ENCODE measurements around the gene SULT2B1.

- TF ChIP-seq SMC3 (IDR thresholded peaks at IDR 0.05) = no peak
- no peak for TF ChIP-seq EP300 (IDR thresholded peaks at IDR 0.05)
- no peak for TF ChIP-seq CHD4 (IDR thresholded peaks at IDR 0.05; ENCODE audit: borderline replicate concordance)
- TF ChIP-seq CTCF (IDR thresholded peaks at IDR 0.05) = no peak
- TF ChIP-seq CBX8 (IDR thresholded peaks at IDR 0.05) = no peak
- no peak for TF ChIP-seq MYC (IDR thresholded peaks at IDR 0.05; ENCODE audit: borderline replicate concordance, low read length)
- TF ChIP-seq RCOR1 (IDR thresholded peaks at IDR 0.05; ENCODE audit: low read depth, low read length) = no peak
- TF ChIP-seq BHLHE40 (IDR thresholded peaks at IDR 0.05; ENCODE audit: low read depth, low read length) = no peak
- TF ChIP-seq RFX5 (IDR thresholded peaks at IDR 0.05) = no peak
- TF ChIP-seq POLR2A (IDR thresholded peaks at IDR 0.05; ENCODE audit: low read length) = no peak
- TF ChIP-seq MAX (IDR thresholded peaks at IDR 0.05) = no peak
Observed at GRCh38 chr19:48603449-48603848, 51.5 kb downstream of the SULT2B1 start.

All from A549 (cell line).